ENCODE data around the gene SAMD10.

Gene SAMD10

GRCh38 chr20:63945921-63946920 lies 33.2 kb downstream of the SAMD10 start:
- DNase-seq (ENCODE audit: low read depth): no peak
- TF ChIP-seq CTCF (conservative IDR thresholded peaks at IDR 0.05; ENCODE audit: low read depth, low read length): no peak
- no peak overlapping the region for H3K4me3 ChIP-seq (ENCODE audit: low read depth, low read length)

- TF ChIP-seq CTCF (conservative IDR thresholded peaks at IDR 0.05; ENCODE audit: low read depth, low read length): no peak
- DNase-seq (ENCODE audit: low read depth): no peak
- H3K4me3 ChIP-seq (ENCODE audit: low read depth, low read length): no peak overlapping the region
Measured at GRCh38 chr20:63945031-63945658, 34.3 kb downstream of the SAMD10 start.

GRCh38 chr20:63944078-63944941 lies 35.1 kb downstream of the SAMD10 start:
- no peak overlapping the region for H3K4me3 ChIP-seq (ENCODE audit: low read depth, low read length)
- TF ChIP-seq CTCF (conservative IDR thresholded peaks at IDR 0.05; ENCODE audit: low read depth, low read length): no peak
- no peak for DNase-seq (ENCODE audit: low read depth)

- TF ChIP-seq CTCF (conservative IDR thresholded peaks at IDR 0.05; ENCODE audit: low read depth, low read length): no peak
- no peak overlapping the region for H3K4me3 ChIP-seq (ENCODE audit: low read depth, low read length)
- DNase-seq (ENCODE audit: low read depth): no peak
Measured at GRCh38 chr20:63943808-63944077, 35.7 kb downstream of the SAMD10 start.

- no peak for TF ChIP-seq CTCF (conservative IDR thresholded peaks at IDR 0.05; ENCODE audit: low read depth, low read length)
- no peak overlapping the region for H3K4me3 ChIP-seq (ENCODE audit: low read depth, low read length)
- no peak for DNase-seq (ENCODE audit: low read depth)
Measured at GRCh38 chr20:63942969-63943807, 36.3 kb downstream of the SAMD10 start.

- H3K4me3 ChIP-seq (ENCODE audit: low read depth, low read length): no peak overlapping the region
- DNase-seq (ENCODE audit: low read depth): peak; percentile 70
- TF ChIP-seq CTCF (conservative IDR thresholded peaks at IDR 0.05; ENCODE audit: low read depth, low read length): no peak
Measured at GRCh38 chr20:63942250-63942951, 37.0 kb downstream of the SAMD10 start.
